OCI-LY3 (cell line): ENCODE data around the gene C19orf25.

ENCODE experiments used
- H2AFZ ChIP-seq: fragments of 200-600, 300-600 bp; shearing (Covaris generic); 2 replicates; pipeline ENCODE4 v1.6.0; 2014; ENCODE audit warnings: antibody characterized with exemption, low read depth, low read length
- H3K27ac ChIP-seq: fragments of 200-600, 300-600 bp; sonication (generic); 2 replicates; pipeline ENCODE4 v1.5.1; 2014; ENCODE audit warnings: mild to moderate bottlenecking, low read length, moderate library complexity, mixed read lengths
- H3K27me3 ChIP-seq: fragments of 200-600, 300-600 bp; sonication (generic); 2 replicates; pipeline ENCODE4 v1.6.1; 2014; ENCODE audit warnings: low read depth, low read length, mixed read lengths
- H3K36me3 ChIP-seq: fragments of 200-600, 300-600 bp; sonication (generic); replicated peaks from 2 replicates; pipeline ENCODE3; 2014; ENCODE audit warnings: low read depth, low read length, mixed read lengths
- H3K4me1 ChIP-seq: fragments of 300-600, 200-600 bp; sonication (generic); 2 replicates; pipeline ENCODE4 v1.6.1; 2014; ENCODE audit warnings: low read length, mixed read lengths
- H3K4me2 ChIP-seq: fragments of 200-600, 300-600 bp; sonication (generic); 2 replicates; pipeline ENCODE4 v1.6.1; 2014; ENCODE audit warnings: low read length, mixed read lengths
- H3K4me3 ChIP-seq: fragments of 300-600, 200-600 bp; sonication (generic); 2 replicates; pipeline ENCODE4 v1.5.1; 2014; ENCODE audit warnings: antibody characterized with exemption, mild to moderate bottlenecking, low read length, moderate library complexity
- H3K79me2 ChIP-seq: fragments of 300-600, 200-600 bp; shearing (Covaris generic); 2 replicates; pipeline ENCODE4 v1.6.1; 2014; ENCODE audit warnings: mild to moderate bottlenecking, low read length, mixed read lengths
- H3K9ac ChIP-seq: fragments of 300-600, 200-600 bp; shearing (Covaris generic); 2 replicates; pipeline ENCODE4 v1.6.0; 2014; ENCODE audit warnings: mild to moderate bottlenecking, low read length, moderate library complexity
- H3K9me3 ChIP-seq: fragments of 200-600, 300-600 bp; shearing (Covaris generic); 2 replicates; pipeline ENCODE4 v1.6.1; 2014; ENCODE audit warnings: low read length, mixed read lengths; ENCODE audit not compliant: insufficient read depth
- H4K20me1 ChIP-seq: fragments of 200-600, 300-600 bp; sonication (generic); 2 replicates; pipeline ENCODE4 v1.6.1; 2016; ENCODE audit warnings: low read length, mixed read lengths; ENCODE audit not compliant: insufficient read depth
- CTCF ChIP-seq: fragments of 200-600, 300-600 bp; sonication (generic); IDR thresholded peaks from 2 replicates; pipeline ENCODE4 v1.5.1; 2014; ENCODE audit warnings: antibody characterized with exemption, low read length, low read depth
- EZH2phosphoT487 ChIP-seq: fragments of 200-600 bp; shearing (Covaris generic); IDR thresholded peaks from 2 replicates; pipeline ENCODE4 v1.6.1; 2018; ENCODE audit warnings: antibody characterized with exemption, mixed run types, low read depth

Gene C19orf25

GRCh38 chr19:1495799-1496713 is 17.0 kb upstream of the C19orf25 start:
- H3K36me3 ChIP-seq, result no peaks in the 10 kb centered on the region

DNA sequence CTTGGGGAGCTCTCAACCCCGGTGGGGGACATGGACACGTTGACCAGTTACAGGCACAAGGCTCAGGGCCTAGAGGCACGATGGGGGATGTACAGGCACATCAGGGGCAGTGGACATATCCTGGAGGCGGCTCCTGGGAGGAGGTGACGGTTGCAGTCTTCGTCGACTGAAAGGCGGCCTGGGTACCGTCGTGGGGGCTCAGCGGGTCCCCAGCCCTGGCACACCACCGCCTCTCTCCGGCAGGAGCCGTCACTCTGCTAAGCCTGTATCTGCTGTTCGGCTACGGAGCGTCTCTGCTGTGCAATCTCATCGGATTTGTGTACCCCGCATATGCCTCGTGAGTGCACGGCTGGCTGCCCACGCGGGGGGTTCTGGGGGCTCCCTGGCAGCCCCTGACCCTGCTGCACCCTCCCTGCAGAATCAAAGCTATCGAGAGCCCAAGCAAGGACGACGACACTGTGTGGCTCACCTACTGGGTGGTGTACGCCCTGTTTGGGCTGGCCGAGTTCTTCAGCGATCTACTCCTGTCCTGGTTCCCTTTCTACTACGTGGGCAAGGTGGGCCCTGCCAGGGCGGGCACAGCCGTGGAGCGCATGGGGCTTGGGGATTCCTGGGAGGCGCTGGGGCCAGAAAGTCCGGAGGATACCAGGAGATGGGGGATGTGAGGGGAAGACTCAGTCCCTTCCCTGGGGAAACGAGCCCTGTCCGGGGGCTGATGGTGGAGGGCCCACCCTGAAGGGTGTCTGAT is 16.2 kb upstream of the C19orf25 start:
- Histone ChIP-seq H3K27ac (no peak overlapping the region), H4K20me1 (no peaks in the 10 kb centered on the region), H3K4me3 (no peak overlapping the region), H3K9me3 (no peaks in the 10 kb centered on the region), H3K9ac (no peak overlapping the region), H2AFZ (no peak overlapping the region), H3K79me2 (no peaks in the 10 kb centered on the region), H3K4me2 (no peak overlapping the region), H3K27me3 (no peaks in the 10 kb centered on the region), H3K36me3 (no peaks in the 10 kb centered on the region), H3K4me1 (no peaks in the 10 kb centered on the region)
- TF ChIP-seq EZH2phosphoT487 (no peak), CTCF (no peak)

More at GRCh38 chr19:1495799-1496713, 17.0 kb upstream of the C19orf25 start:
- Histone ChIP-seq H3K4me3 (no peak overlapping the region), H3K4me1 (no peaks in the 10 kb centered on the region), H3K9me3 (no peaks in the 10 kb centered on the region), H2AFZ (no peak overlapping the region), H3K79me2 (no peaks in the 10 kb centered on the region), H3K4me2 (no peak overlapping the region), H3K27me3 (no peaks in the 10 kb centered on the region), H3K27ac (no peak overlapping the region), H3K9ac (no peak overlapping the region), H4K20me1 (no peaks in the 10 kb centered on the region)
- TF ChIP-seq EZH2phosphoT487, result no peak
- TF ChIP-seq CTCF, result no peak

GRCh38 chr19:1494115-1494815 is 15.2 kb upstream of the C19orf25 start:
- H3K27ac ChIP-seq, result no peak overlapping the region
- TF ChIP-seq CTCF (no peak), EZH2phosphoT487 (no peak)
- H3K27me3 ChIP-seq, result no peaks in the 10 kb centered on the region
- H4K20me1 ChIP-seq, result no peaks in the 10 kb centered on the region
- H2AFZ ChIP-seq, result no peak overlapping the region
- H3K4me3 ChIP-seq, result no peak overlapping the region
- no peaks in the 10 kb centered on the region for H3K4me1 ChIP-seq
- no peaks in the 10 kb centered on the region for H3K36me3 ChIP-seq
- H3K9ac ChIP-seq, result no peak overlapping the region
- H3K4me2 ChIP-seq, result no peak overlapping the region
- H3K79me2 ChIP-seq, result no peaks in the 10 kb centered on the region
- no peaks in the 10 kb centered on the region for H3K9me3 ChIP-seq
